Left ventricle myocardium inferior (tissue), 1 donor: Measurements from ENCODE around the gene ZNF648. TPM values are rescaled to one million over a fixed set of nuclear protein-coding genes. Genes with fewer than 3 reads are reported as not detected.
"Not testable (repeated sequence)": the region's sequence is repeated elsewhere in the genome, so short reads cannot be mapped to it uniquely, and the experiment has no call there.

ENCODE experiments used
- DNase-seq: peaks from one replicate; pipeline ENCODE4 v3.0.0-alpha.2; 2020
- H3K27ac ChIP-seq: fragments of 200-600 bp; replicated peaks from 2 replicates; pipeline ENCODE4 v1.8.0; 2021
- H3K27me3 ChIP-seq: fragments of 200-600 bp; 2 replicates; pipeline ENCODE4 v1.8.0; 2021; ENCODE audit warnings: low read depth
- H3K36me3 ChIP-seq: fragments of 200-600 bp; 2 replicates; pipeline ENCODE4 v1.8.0; 2021
- H3K4me1 ChIP-seq: fragments of 200-600 bp; 2 replicates; pipeline ENCODE4 v1.8.0; 2021
- H3K4me3 ChIP-seq: fragments of 200-600 bp; 2 replicates; pipeline ENCODE4 v1.8.0; 2021; ENCODE audit warnings: mild to moderate bottlenecking, moderate library complexity
- H3K9me3 ChIP-seq: fragments of 200-600 bp; replicated peaks from 2 replicates; pipeline ENCODE4 v1.8.0; 2021
- CTCF ChIP-seq: fragments of 200-600 bp; IDR thresholded peaks from 2 replicates; pipeline ENCODE4 v1.8.0; 2021; ENCODE audit warnings: antibody characterized with exemption, mild to moderate bottlenecking, borderline replicate concordance
- intact Hi-C: fragments of 100-400 bp; cut with micrococcal nuclease; formaldehyde crosslinking; loops from one replicate; pipeline ENCODE4 v1.11.0; 2022
- total RNA-seq: library from RNA; stranded (reverse); fragmentation: NEBNext Ultra II Directional; extraction: Animal tissue kit (Norgen Biotek cat#: 25700); gene quantifications from one replicate; pipeline ENCODE4 v1.2.1, GENCODE V29; 2021
- donor health status: DM: no; HTN: yes; CAD: no; lungs with severe emphysema.

The ZNF648 gene
- total RNA-seq, 1 donor from 2014 or later = not detected

DNA sequence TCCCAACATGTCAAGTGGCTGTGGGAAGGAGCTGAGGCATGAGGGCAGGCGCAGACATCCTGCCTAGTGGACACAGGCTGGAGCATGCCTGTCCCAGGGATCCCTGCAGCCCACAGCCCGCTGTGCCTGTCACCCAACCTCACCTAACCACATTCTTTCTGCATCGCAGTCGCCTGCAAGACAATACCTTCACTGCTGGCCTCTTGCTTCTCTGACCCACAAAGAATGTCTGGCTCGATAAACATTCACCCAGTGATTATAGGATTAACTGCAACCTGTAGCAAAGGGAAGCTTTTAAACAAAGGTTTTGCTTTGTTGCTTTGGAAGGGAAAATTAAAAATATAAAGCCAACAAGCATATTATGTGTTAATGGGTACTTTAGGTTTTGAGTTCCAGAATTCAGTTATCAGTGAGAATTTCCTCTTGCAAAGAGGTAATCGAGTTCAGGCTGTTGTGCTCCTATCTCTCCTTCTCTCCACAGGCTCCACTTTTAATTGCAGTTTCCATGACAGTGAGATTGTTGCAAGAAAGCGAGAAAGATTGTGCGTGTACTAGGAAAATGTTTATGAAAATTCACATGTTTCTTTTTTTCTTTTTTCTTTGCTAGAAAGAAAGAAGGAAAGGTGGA, 40.0 kb upstream of the ZNF648 start:
- H3K4me3 ChIP-seq = no peak overlapping the region
- no peaks in the 10 kb centered on the region for H3K36me3 ChIP-seq
- intact Hi-C loops = no loop called here
- TF ChIP-seq CTCF = no peak
- DNase-seq = no peak
- H3K27ac ChIP-seq = no peak overlapping the region
- H3K4me1 ChIP-seq = no peaks in the 10 kb centered on the region
- peaks cover 30% of the 10 kb centered on the region for H3K27me3 ChIP-seq
- H3K9me3 ChIP-seq = peaks cover 6% of the 10 kb centered on the region

DNA sequence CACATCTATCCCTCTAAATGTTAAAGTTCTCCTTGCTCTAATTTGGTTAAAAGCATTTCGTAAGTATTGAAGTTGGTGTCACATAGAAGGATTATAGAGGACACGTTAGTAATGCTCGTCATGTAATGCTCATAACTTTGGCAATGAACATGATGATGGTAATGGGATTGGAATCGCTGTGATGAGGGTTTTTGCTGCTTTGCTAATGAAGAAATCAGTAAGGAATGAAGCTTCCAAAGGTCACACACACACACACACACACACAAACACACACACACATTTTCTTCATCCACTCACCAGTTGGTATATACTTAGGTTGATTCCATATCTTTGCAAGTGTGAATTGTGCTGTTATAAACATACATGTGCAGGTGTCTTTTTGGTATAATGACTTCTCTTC, 36.8 kb upstream of the ZNF648 start:
- H3K27ac ChIP-seq = no peak overlapping the region
- no peak for DNase-seq
- intact Hi-C loops = no loop called here
- no peaks in the 10 kb centered on the region for H3K36me3 ChIP-seq
- H3K4me1 ChIP-seq = no peaks in the 10 kb centered on the region
- no peak overlapping the region for H3K4me3 ChIP-seq
- peaks cover 26% of the 10 kb centered on the region for H3K27me3 ChIP-seq
- peaks cover 6% of the 10 kb centered on the region for H3K9me3 ChIP-seq
- no peak for TF ChIP-seq CTCF

DNA sequence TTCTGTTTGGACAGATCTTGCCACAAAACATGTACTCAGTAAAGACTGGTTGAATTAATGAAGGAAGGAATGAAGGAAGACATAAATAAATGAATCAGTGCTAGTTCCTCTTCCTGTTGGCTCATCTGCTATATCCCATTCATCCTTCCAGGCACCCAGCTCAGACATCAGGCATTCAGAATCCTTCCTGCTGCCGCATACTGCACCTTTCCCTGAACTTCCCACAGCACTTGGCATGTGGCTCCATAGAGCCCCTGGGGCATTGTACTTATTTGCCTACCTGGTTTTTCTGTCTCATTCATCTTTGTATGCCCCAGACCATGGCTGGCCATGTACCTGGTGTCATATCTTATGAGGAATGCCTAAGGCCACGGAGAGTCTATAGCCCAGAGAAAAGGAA, 34.4 kb upstream of the ZNF648 start:
- TF ChIP-seq CTCF = no peak
- no peak for DNase-seq
- intact Hi-C loops = no loop called here
- no peak overlapping the region for H3K27ac ChIP-seq
- no peaks in the 10 kb centered on the region for H3K36me3 ChIP-seq
- H3K27me3 ChIP-seq = peaks cover 11% of the 10 kb centered on the region
- H3K4me3 ChIP-seq = no peak overlapping the region
- no peaks in the 10 kb centered on the region for H3K4me1 ChIP-seq
- peaks cover 6% of the 10 kb centered on the region for H3K9me3 ChIP-seq

GRCh38 chr1:182094514-182095005, 33.0 kb upstream of the ZNF648 start:
- H3K4me1 ChIP-seq, intact Hi-C loops, H3K36me3 ChIP-seq, DNase-seq, H3K9me3 ChIP-seq, H3K27ac ChIP-seq, H3K4me3 ChIP-seq: not testable (repeated sequence)
- peaks cover 10% of the 10 kb centered on the region for H3K27me3 ChIP-seq

GRCh38 chr1:182093781-182094180, 32.3 kb upstream of the ZNF648 start:
- Histone ChIP-seq H3K27me3 (peaks cover 10% of the 10 kb centered on the region), H3K36me3 (no peaks in the 10 kb centered on the region), H3K9me3 (no peaks in the 10 kb centered on the region), H3K27ac (no peak overlapping the region), H3K4me1 (no peaks in the 10 kb centered on the region), H3K4me3 (no peak overlapping the region)
- no peak for DNase-seq
- intact Hi-C loops = no loop called here
- TF ChIP-seq CTCF = no peak

GRCh38 chr1:182092336-182092735, 30.8 kb upstream of the ZNF648 start:
- H3K27ac ChIP-seq = no peak overlapping the region
- no peak for TF ChIP-seq CTCF
- no peaks in the 10 kb centered on the region for H3K4me1 ChIP-seq
- H3K4me3 ChIP-seq = no peak overlapping the region
- intact Hi-C loops = no loop called here
- H3K9me3 ChIP-seq = no peaks in the 10 kb centered on the region
- no peaks in the 10 kb centered on the region for H3K36me3 ChIP-seq
- DNase-seq = no peak
- peaks cover 10% of the 10 kb centered on the region for H3K27me3 ChIP-seq
